ENCODE results near the gene IQCN.

- no peak for TF ChIP-seq CTCF (IDR thresholded peaks at IDR 0.05 in 8 of 11, conservative IDR thresholded peaks at IDR 0.05 in 3 of 11)
- no peak for TF ChIP-seq POLR2A (IDR thresholded peaks at IDR 0.05)
Observed at GRCh38 chr19:18317961-18318800, 43.9 kb upstream of the IQCN start.

All from spleen (tissue), 7 donors.